MCF 10A (cell line): Measurements from ENCODE around the gene KRTAP12-2. TPM values are rescaled to one million over a fixed set of nuclear protein-coding genes. Genes with fewer than 3 reads are reported as not detected.

Experiments used
- BruUV-seq: library from RNA; stranded (reverse); fragments of 400-500 nt; replicated peaks from 2 replicates; lab custom pipeline; 2021; lab: Mats Ljungman, UMichigan
- CTCF ChIA-PET: fragments of 300-600 bp; sonication (Branson Sonifier 250); formaldehyde crosslinking; extraction: SDS; loops from one replicate; lab custom pipeline; 2021; ENCODE audit warnings: antibody characterized with exemption, inconsistent platforms; lab: Yijun Ruan, JAX
- POLR2A ChIA-PET: fragments of 300-600, 350-650 bp; sonication (Branson Sonifier 250); formaldehyde crosslinking; extraction: SDS; loops from one replicate; lab custom pipeline; 2020; ENCODE audit warnings: antibody characterized with exemption, inconsistent platforms; lab: Yijun Ruan, JAX
- DNase-seq: peaks from one replicate; pipeline ENCODE4 v3.0.0-alpha.2; 2018; ENCODE audit not compliant: unreplicated experiment
- H3K27ac Mint-ChIP-seq: one replicate; pipeline ENCODE4 v1.8.0; 2022; ENCODE audit warnings: mild to moderate bottlenecking, low read depth, mixed read lengths; ENCODE audit not compliant: unreplicated experiment
- H3K27me3 Mint-ChIP-seq: one replicate; pipeline ENCODE4 v1.8.0; 2022; ENCODE audit warnings: mixed read lengths; ENCODE audit not compliant: insufficient read depth, unreplicated experiment
- H3K36me3 Mint-ChIP-seq: one replicate; pipeline ENCODE4 v1.8.0; 2022; ENCODE audit warnings: mild to moderate bottlenecking, moderate library complexity, mixed read lengths; ENCODE audit not compliant: insufficient read depth, unreplicated experiment
- H3K4me1 Mint-ChIP-seq: one replicate; pipeline ENCODE4 v1.8.0; 2022; ENCODE audit warnings: mixed read lengths; ENCODE audit not compliant: insufficient read depth, unreplicated experiment
- H3K4me3 Mint-ChIP-seq: one replicate; pipeline ENCODE4 v1.8.0; 2022; ENCODE audit warnings: mild to moderate bottlenecking, moderate library complexity, mixed read lengths; ENCODE audit not compliant: unreplicated experiment
- H3K9me3 Mint-ChIP-seq: one replicate; pipeline ENCODE4 v1.8.0; 2022; ENCODE audit warnings: mixed read lengths; ENCODE audit not compliant: unreplicated experiment
- intact Hi-C: fragments of 100-400 bp; cut with micrococcal nuclease; formaldehyde crosslinking; loops from 2 replicates; pipeline ENCODE4 v1.14.1; 2022
- total RNA-seq: library from RNA; stranded (reverse); gene quantifications from 2 replicates; pipeline ENCODE4 v1.2.3, GENCODE V29; 2022
- TF ChIP-seq, protein P1 (sequence below): fragments of 200-600 bp; IDR thresholded peaks from one replicate; pipeline ENCODE4 v1.8.0; 2022; ENCODE audit warnings: antibody characterized with exemption, mild to moderate bottlenecking; ENCODE audit not compliant: unreplicated experiment

The KRTAP12-2 gene
- total RNA-seq, 1 experiment from 2014 or later: not detected

- ChIA-PET CTCF (interaction anchor here (0.5 to 1.4 kb wide), 2 partner anchors 58 to 453 kb away, joined by 3 read pairs; no protein-coding TSS in a partner anchor), POLR2A (no interaction called here)
- H3K36me3 Mint-ChIP-seq: no peaks in the 10 kb centered on the region
- no peak overlapping the region for H3K27ac Mint-ChIP-seq
- no peaks in the 10 kb centered on the region for H3K4me1 Mint-ChIP-seq
- H3K27me3 Mint-ChIP-seq: peaks cover 92% of the 10 kb centered on the region
- H3K4me3 Mint-ChIP-seq: no peak overlapping the region
- TF ChIP-seq, protein P1, sequence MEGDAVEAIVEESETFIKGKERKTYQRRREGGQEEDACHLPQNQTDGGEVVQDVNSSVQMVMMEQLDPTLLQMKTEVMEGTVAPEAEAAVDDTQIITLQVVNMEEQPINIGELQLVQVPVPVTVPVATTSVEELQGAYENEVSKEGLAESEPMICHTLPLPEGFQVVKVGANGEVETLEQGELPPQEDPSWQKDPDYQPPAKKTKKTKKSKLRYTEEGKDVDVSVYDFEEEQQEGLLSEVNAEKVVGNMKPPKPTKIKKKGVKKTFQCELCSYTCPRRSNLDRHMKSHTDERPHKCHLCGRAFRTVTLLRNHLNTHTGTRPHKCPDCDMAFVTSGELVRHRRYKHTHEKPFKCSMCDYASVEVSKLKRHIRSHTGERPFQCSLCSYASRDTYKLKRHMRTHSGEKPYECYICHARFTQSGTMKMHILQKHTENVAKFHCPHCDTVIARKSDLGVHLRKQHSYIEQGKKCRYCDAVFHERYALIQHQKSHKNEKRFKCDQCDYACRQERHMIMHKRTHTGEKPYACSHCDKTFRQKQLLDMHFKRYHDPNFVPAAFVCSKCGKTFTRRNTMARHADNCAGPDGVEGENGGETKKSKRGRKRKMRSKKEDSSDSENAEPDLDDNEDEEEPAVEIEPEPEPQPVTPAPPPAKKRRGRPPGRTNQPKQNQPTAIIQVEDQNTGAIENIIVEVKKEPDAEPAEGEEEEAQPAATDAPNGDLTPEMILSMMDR: no peak
- H3K9me3 Mint-ChIP-seq: no peaks in the 10 kb centered on the region
- BruUV-seq: no TSS peak
- intact Hi-C loops: no loop called here
- DNase-seq: no peak
Measured at GRCh38 chr21:44684483-44684882, 17.8 kb upstream of the KRTAP12-2 start.

- H3K4me3 Mint-ChIP-seq: no peak overlapping the region
- no peak for DNase-seq
- no peak overlapping the region for H3K27ac Mint-ChIP-seq
- no TSS peak for BruUV-seq
- H3K9me3 Mint-ChIP-seq: no peaks in the 10 kb centered on the region
- no peaks in the 10 kb centered on the region for H3K36me3 Mint-ChIP-seq
- TF ChIP-seq, protein P1: no peak
- intact Hi-C loops: no loop called here
- H3K27me3 Mint-ChIP-seq: peaks cover 96% of the 10 kb centered on the region
- H3K4me1 Mint-ChIP-seq: no peaks in the 10 kb centered on the region
- CTCF ChIA-PET: interaction anchor here (0.5 to 0.8 kb wide), 3 partner anchors 59 to 454 kb away, joined by 3 read pairs; no protein-coding TSS in a partner anchor
- POLR2A ChIA-PET: no interaction called here
Measured at GRCh38 chr21:44684077-44684476, 17.4 kb upstream of the KRTAP12-2 start.

DNA sequence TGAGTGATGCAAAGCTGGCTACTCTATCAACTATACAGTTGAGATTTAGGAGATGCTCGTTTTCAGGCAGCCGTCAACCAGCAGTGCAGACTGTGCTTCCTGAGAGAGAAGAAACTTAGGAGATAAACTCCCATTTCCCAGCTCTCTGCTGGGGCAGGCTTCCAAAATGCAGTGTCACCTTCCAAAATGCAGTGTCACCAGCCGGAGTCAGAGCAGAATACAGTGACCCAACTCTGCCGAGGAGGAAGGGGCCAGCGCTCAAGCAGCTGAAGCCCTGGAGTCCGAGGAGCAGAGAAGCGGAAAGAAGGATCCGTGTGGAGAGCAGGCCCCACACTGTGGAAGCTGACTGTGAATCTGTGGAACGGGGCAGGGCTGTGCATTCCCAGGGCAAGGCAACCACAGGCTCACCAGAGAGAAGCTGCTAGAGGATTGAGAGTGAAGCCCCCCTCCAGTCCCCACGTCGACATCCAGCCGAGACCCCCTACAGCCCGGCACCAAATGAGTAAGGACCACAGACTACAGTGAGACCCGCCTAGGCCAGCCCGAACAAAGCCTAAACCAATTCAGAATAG lies 15.9 kb upstream of the KRTAP12-2 start:
- Mint-ChIP-seq H3K36me3 (no peaks in the 10 kb centered on the region), H3K27me3 (peaks cover 96% of the 10 kb centered on the region), H3K27ac (no peak overlapping the region), H3K4me3 (no peak overlapping the region), H3K9me3 (no peaks in the 10 kb centered on the region), H3K4me1 (no peaks in the 10 kb centered on the region)
- DNase-seq: no peak
- CTCF ChIA-PET: interaction anchor here (0.5 kb wide), 1 partner anchor 178 kb away, joined by 3 read pairs; no protein-coding TSS in a partner anchor
- POLR2A ChIA-PET: interaction anchor here (1.2 kb wide), 1 partner anchor 16 kb away, joined by 4 read pairs; the partner anchor contains the start of gene KRTAP12-2
- TF ChIP-seq, protein P1: no peak
- intact Hi-C loops: no loop called here
- no TSS peak for BruUV-seq

- intact Hi-C loops: no loop called here
- Mint-ChIP-seq H3K4me1 (no peaks in the 10 kb centered on the region), H3K9me3 (no peaks in the 10 kb centered on the region), H3K27ac (no peak within 1 kb of the TSS), H3K36me3 (no peaks in the 10 kb centered on the region), H3K4me3 (no peak within 1 kb of the TSS), H3K27me3 (peaks cover 96% of the 10 kb centered on the region)
- DNase-seq: peak; percentile 4
- TF ChIP-seq, protein P1: no peak
- ChIA-PET CTCF (interaction anchor here (0.5 kb wide), 1 partner anchor 178 kb away, joined by 3 read pairs; no protein-coding TSS in a partner anchor), POLR2A (interaction anchor here (1.2 kb wide), 1 partner anchor 16 kb away, joined by 4 read pairs; the partner anchor contains the start of gene KRTAP12-2)
- BruUV-seq: no TSS peak
Measured at GRCh38 chr21:44681861-44682579, 15.3 kb upstream of the KRTAP12-2 start, which contains the start of gene KRTAP12-1. Gene KRTAP12-1 (minus strand): TSS chr21:44682163. CDS start chr21:44682123, 40 bp downstream.
